Stimulated activated CD4-positive, alpha-beta T cell treated with anti-CD3 and anti-CD28 coated beads, Interleukin-15, amount 100 ng/mL, for 1 hour (primary cell): ENCODE data around the gene THAP10.
"Not testable (repeated sequence)": the region's sequence is repeated elsewhere in the genome, so short reads cannot be mapped to it uniquely, and the experiment has no call there.

Experiments
- DNase-seq, 2 donors: peaks; one replicate each; pipeline ENCODE4 v3.0.0-alpha.2; 2020; ENCODE audit warnings: low read depth in 1 of 2, low spot score in 1 of 2

The THAP10 gene

GRCh38 chr15:70892002-70892911 lies at the start of gene THAP10, which contains the start of gene LRRC49:
Gene THAP10, minus strand, starts transcription at chr15:70892433. Its CDS starts 161 bp downstream, at chr15:70892272.
Gene LRRC49, plus strand, starts transcription at chr15:70892826. Its CDS starts 69 bp downstream, at chr15:70892895.
- DNase-seq, result no peak

- DNase-seq, result no peak
Observed at GRCh38 chr15:70936326-70936725, 44.1 kb upstream of the THAP10 start.

- DNase-seq, result no peak
Observed at GRCh38 chr15:70935631-70936030, 43.4 kb upstream of the THAP10 start.

- DNase-seq, result no peak
Observed at GRCh38 chr15:70933411-70933810, 41.2 kb upstream of the THAP10 start.

- no peak for DNase-seq
Observed at GRCh38 chr15:70932397-70932796, 40.2 kb upstream of the THAP10 start.

- no peak for DNase-seq
Observed at GRCh38 chr15:70931821-70932220, 39.6 kb upstream of the THAP10 start.

GRCh38 chr15:70926914-70927313 lies 34.7 kb upstream of the THAP10 start:
- DNase-seq, result not testable (repeated sequence)

GRCh38 chr15:70923311-70924080 lies 31.3 kb upstream of the THAP10 start:
- DNase-seq, result no peak

- no peak for DNase-seq
Observed at GRCh38 chr15:70922119-70922518, 29.9 kb upstream of the THAP10 start.

GRCh38 chr15:70920981-70921696 lies 28.9 kb upstream of the THAP10 start:
- no peak for DNase-seq

GRCh38 chr15:70917955-70918354 lies 25.7 kb upstream of the THAP10 start:
- no peak for DNase-seq

GRCh38 chr15:70916531-70916930 lies 24.3 kb upstream of the THAP10 start:
- DNase-seq, result no peak

- DNase-seq, result no peak
Observed at GRCh38 chr15:70912187-70912586, 20.0 kb upstream of the THAP10 start.

GRCh38 chr15:70910958-70911357 lies 18.7 kb upstream of the THAP10 start:
- DNase-seq, result no peak

- no peak for DNase-seq
Observed at GRCh38 chr15:70907784-70908471, 15.7 kb upstream of the THAP10 start.

- no peak for DNase-seq
Observed at GRCh38 chr15:70906842-70907241, 14.6 kb upstream of the THAP10 start.

GRCh38 chr15:70902107-70902506 lies 9.9 kb upstream of the THAP10 start:
- DNase-seq, result no peak

GRCh38 chr15:70892912-70893560 lies 803 bp upstream of the THAP10 start:
- no peak for DNase-seq

- no peak for DNase-seq
Observed at GRCh38 chr15:70882361-70882760, 9.9 kb downstream of the THAP10 start.

GRCh38 chr15:70880781-70881180 lies 11.5 kb downstream of the THAP10 start:
- DNase-seq, result no peak
